Endothelial cell of coronary artery (primary cell): ENCODE data around the gene CCR3. TPM values are rescaled to one million over a fixed set of nuclear protein-coding genes. Genes with fewer than 3 reads are reported as not detected.

Experiments used
- total RNA-seq: library from RNA; depleted of rRNA; stranded (reverse); fragments of >200 nt; gene quantifications from 2 replicates; pipeline ENCODE4 v1.2.3, GENCODE V29; 2014

The CCR3 gene
- not detected in 2 replicates for total RNA-seq

DNA sequence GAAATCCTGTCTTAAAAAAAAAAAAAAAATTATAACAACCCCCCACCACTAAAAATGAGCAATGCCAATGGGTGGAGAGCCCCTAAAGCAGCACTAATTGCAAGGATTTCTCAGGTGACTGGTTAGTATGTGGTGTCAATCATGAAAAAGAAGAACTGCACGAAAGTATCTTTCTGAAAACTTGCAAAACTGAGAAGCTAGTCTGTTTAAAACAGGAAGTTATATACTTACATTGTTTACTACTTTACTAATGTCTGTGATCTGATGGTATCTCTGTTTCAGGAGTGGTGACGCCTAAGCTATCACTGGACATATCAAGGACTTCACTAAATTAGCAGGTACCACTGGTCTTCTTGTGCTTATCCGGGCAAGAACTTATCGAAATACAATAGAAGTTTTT, at the start of gene CCR3:
Gene CCR3, plus strand, starts transcription at position 341 of the 400 bp plus-strand sequence. CDS start 22,699 bp downstream, outside the sequence.

DNA sequence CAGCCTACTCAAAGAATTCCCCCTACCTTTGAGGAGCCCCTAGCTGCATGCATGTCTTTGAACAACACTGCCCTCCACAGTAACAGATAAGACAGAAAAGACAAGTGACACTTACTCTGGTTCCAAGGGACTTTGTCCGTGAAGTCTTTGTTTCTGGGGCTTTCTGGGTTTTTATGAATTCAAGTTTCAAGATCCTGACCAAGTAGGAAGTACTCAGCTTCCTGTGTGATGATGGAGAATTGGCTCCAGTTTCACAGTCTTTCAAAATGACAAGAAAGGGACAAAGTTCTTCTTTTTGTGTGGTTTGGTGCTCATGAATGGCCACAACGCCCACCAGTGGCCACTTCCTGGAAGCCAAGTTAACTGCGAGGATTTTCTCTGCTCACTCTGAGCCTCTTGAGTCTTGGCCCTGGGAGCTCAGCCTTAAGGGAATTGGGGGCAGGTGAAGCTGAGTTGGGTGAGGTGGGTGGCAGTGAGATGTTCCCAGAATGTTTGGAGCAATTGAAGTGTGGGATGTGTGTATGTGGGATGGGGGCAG, 34.0 kb upstream of the CCR3 start, which contains the start of gene CCR1:
Gene CCR1, minus strand, starts transcription at position 147 of the 538 bp plus-strand sequence. CDS start 4,000 bp downstream, outside the sequence.

Other genes starting within 250 kb of the CCR3 start
- 18.9 and 22.1 TPM in 2 replicates for gene FYCO1, start 246.6 kb upstream of the CCR3 start, total RNA-seq
- not detected in 2 replicates for gene XCR1, start 215.0 kb upstream of the CCR3 start, total RNA-seq
- gene CCR1, start 34.1 kb upstream of the CCR3 start, total RNA-seq: not detected in 2 replicates
- not detected in 2 replicates for gene CCR2, start 111.7 kb downstream of the CCR3 start, total RNA-seq
- gene CCR5, start 128.5 kb downstream of the CCR3 start, total RNA-seq: not detected in 2 replicates
- 4.7 and 4.9 TPM in 2 replicates for gene CCRL2, start 164.8 kb downstream of the CCR3 start, total RNA-seq
- 0.09 TPM in 1 of 2 replicates, not detected in the other for gene LTF, start 222.4 kb downstream of the CCR3 start, total RNA-seq